NCI-H2029 treated with DMSO at 0.1 percent for 48 hours (cell line): ENCODE measurements around the gene LDHA.

Source experiments
- DNase-seq: peaks from one replicate; lab custom pipeline; 2025; lab: John Stamatoyannopoulos, UW

The LDHA gene

DNA sequence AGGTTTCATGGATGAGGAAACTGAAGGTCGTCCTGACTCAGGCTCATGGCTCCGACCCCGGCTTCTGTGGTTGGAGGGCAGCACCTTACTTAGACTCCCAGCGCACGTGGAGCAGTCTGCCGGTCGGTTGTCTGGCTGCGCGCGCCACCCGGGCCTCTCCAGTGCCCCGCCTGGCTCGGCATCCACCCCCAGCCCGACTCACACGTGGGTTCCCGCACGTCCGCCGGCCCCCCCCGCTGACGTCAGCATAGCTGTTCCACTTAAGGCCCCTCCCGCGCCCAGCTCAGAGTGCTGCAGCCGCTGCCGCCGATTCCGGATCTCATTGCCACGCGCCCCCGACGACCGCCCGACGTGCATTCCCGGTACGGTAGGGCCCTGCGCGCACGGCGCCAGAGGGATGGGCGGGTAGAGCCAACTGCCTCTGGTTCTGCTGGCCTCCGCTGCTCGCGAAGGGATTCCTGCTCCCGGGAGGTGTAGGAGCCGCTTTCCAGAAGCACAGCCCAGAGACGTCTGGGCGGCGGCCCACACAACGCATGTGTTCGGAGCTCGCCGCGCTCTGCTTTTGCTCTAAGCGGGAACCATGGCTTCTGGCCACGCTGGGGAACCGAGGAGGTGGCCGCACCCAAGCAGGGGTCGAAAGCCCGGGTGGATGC, at the start of gene LDHA:
Gene LDHA, plus strand, starts transcription at position 289 of the 653 bp plus-strand sequence. CDS start 2,280 bp downstream, outside the sequence.
- DNase-seq, result peak; percentile 64

DNA sequence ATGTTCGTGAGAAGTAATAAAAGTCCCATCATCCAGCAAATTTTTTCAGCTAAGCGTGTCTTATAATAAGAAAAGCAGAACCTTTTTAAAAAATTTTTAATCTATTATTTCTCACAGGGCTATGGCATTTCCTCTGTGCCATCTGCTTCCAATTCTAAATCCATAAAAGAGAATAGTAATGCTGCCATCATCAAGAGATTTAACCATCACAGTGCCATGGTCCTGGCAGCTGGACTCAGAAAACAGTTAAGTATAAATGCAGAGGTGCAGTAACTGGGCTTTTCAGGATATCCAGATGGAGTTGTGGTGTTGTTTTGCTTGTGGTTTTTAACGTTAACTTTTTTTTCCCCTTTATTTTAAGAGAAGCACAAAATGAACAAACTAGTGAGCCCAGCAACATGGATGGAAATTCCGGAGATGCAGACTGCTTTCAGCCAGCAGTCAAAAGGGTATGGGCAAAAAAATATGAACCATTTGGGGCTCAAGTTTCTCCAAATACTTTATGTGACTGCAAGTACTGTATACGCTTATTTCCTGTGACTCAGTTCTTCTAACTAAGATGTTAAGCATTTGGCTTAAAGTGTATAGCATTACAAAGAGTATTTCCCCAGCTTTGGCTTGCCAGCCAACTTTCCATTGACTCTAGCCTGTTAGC, 46.8 kb upstream of the LDHA start:
- DNase-seq, result no peak

DNA sequence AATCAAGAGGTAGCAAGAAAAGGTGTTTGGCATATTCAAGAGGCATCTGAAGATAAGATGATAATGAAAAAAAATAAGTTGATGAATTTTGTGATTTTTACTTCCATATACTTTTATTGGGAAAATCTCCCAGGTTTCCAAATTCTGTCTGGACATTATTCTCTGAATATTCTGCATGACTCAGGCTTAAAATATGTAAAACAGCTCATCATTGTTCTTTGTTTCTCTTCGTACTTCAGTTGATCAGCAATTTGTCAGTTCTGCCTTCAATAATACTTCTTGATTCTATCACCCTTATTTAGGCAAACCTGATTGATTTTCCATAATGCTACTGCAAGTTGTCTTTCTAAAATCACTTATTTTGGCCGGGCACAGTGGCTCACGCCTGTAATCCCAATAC, 41.8 kb upstream of the LDHA start:
- no peak for DNase-seq

DNA sequence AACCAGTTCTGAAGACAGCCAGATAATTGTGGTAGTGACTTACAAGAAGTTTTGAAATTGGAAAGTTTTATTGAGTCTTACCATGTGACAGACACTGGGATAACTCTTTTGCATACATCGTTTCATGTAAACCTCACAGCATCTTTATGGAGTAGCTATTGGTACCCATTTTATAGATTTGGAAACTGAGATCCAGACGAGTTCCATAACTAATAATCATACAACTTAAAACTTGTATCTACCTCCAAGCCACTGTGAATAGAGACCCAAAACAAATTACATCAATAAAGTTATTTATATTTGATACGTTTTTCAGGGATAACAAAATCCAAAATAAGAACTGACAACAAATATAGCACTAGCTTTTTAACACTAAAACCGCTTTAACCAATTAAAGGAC, 35.7 kb upstream of the LDHA start:
- DNase-seq, result no peak

DNA sequence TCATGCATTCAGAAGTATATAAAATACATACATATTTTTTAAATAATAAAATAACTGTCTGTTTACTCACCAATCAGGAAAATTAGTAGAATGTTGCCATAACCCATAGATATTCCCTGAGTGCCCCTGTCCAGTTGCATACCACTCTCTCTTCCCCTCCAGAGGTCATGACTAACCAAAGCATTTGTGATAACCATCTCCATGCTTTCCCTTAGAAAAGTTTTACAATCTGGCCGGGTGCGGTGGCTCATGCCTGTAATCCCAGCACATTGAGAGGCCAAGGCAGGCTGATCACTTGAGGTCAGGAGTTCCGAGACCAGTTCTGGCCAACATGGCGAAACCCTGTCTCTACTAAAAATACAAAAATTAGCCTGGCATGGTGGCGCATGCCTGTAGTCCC, 33.2 kb upstream of the LDHA start:
- no peak for DNase-seq

DNA sequence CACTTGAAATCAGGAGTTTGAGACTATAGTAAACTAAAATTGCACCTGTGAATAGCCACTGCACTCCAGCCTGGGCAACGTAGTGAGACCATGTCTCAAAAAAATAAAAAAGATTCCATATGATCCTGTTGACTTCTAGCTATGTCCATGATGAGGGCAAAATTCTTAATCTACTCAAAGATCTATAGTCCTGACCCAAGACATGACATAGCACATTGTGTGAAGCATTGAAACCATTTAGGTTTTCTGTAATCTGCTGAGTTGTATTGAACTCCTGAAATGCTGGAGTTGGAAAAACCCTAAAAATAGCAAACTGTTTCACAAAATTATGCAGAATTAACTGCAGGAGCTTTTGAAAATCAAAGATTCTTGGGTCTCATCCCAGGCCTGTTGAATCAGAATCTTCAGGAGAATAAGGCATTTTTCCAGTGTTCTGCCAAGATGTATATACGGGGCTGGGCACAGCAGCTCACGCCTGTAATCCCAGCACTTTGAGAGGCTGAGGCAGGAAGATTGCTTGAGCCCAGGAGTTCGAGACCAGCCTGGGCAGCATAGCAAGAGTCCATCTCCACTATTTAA, 29.8 kb upstream of the LDHA start:
- no peak for DNase-seq

DNA sequence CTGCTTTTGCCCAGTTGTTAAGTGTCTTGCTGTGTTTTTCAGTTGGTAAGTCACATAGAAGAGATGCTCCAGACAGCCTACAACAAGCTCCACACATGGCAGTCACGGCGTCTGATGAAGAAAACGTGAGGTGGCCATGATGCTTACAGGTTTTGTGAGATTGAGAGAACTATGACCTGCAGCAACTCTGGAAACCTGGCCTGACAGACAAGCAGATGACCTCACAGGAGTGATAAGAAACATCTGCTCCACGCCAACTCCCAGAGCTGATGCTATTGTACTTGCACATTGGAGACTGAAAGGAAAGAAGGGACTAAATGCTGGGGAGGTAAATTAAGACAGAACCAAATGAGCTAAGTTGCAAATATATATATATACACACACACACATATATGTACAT, 28.6 kb upstream of the LDHA start:
- DNase-seq, result no peak

DNA sequence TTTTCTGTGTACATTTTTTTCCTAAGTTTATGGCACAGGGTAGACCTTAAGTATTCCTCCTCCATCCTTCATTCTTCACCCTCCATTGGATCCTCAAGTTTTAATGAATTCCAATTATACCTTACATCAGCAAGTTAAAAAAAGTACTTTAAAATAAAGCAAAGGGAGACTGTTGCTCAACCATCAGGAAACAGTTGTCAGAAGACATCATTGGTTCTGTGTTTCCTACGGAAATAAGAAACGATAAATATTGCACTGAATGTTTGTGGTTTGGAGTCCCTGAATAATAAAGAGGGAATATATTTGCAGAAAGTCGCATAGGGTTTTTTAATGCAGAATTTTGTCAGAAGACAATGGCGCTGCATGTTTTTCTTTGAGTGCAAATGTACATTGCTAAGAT, 28.1 kb upstream of the LDHA start:
- no peak for DNase-seq

DNA sequence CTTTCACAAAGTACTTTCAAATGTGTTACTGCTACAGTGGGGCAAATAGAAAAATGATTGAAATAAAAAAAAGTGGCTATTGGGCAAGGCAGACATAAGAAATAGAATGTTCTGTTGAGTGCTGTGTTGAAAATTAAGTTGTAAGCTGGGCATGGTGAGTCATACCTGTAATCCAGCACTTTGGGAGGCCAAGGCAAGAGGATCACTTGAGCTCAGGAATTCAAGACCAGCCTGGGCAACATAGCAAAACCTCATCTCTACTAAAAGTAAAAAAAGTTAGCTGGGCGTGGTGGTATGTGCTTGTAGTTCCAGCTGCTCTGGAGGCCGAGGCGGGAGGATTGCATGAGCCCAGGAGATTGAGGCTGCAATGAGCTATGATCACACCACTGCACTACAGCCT, 26.9 kb upstream of the LDHA start:
- no peak for DNase-seq

DNA sequence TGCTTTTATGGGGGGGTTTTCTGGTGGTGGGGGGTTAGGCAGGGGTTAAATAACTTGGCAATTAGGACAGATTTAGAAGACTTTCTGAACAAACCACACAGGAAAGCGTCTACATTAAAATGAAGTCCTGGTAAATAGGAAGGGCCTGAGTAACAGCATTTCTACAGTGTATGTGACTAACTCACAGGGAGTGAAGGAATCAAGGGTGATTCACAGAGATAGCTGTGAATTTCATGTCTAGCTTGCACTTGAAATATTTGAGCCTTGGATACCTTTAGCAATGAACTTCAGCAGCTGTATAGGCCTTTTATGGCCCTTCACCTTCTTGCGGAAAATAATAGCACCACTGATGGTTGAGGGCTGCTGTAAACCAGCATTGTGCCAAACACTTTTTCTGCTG, 26.1 kb upstream of the LDHA start:
- DNase-seq, result no peak

DNA sequence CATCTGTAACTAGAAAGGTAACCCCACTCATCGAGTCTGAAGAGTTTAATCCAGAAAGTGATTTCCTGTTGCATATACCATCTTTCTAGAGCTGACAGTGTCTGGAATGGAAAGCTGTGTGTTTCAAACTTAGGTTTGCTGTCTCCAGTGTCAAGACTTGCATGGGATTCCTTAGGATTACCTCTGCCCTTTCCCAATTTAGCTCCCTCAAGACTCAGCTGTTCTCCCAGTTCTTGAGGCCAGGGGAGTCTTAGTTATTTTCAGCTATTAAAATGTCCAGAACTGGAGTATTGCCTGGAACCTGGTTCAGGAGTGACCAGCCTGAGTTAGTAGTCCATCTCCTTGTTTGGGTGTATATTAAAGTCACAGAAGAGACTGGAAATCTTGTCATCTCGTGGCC, 25.0 kb upstream of the LDHA start:
- DNase-seq, result no peak

DNA sequence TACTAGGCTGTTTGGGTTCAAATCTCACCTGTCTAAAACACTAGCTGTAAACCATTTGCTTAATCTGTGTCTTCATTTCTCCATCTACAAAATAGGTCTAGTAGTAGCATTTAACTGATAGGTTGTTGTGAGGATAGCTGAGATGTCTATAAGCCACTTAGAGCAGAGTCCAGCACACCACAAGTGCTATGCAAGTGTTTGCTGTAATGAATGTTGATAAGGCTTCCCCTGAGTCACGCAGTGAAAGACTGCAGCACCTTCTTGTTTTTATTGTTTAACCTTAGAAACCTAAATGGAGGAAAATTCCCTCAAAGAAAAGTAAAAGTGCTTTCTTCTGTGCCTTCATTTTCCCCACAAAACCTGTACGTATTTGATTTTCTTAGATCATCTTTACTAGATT, 23.1 kb upstream of the LDHA start:
- DNase-seq, result no peak

DNA sequence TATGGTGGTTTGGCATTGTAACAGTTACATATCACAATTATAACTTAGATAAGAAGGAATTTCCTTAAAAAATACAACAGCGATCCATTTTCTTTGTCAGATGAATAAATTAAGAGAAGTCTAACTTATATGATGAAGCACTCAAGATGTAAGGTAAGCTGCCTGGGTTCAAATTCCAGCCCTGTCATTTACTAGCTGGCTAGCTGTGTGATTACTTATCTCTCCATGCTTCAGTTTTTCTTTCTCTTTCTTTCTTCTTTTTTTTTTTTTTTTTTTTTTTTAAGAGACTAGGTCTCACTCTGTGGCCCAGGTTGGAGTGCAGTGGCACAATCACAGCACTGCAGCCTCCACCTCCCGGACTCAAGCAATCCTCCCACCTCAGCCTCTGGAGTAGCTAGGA, 22.2 kb upstream of the LDHA start:
- DNase-seq, result no peak

DNA sequence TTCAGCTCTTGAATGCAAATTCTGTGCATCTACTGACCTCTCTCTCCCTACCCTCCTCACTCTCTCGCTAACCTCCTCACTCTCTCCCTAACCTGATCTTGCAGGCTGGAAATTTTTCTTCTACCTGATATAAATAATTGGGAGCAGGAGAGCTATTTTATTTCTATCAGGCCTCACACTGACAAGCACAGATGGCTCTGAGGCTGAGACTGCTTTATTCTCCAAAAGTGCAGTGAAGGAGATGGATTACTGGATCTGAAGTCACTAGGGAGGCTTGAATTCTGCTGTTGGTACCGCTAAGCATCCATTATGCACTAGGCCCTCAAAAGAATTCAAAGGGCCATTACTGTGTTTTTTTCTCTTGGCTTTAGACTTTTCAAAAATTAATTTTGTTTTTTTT, 19.4 kb upstream of the LDHA start:
- DNase-seq, result no peak

DNA sequence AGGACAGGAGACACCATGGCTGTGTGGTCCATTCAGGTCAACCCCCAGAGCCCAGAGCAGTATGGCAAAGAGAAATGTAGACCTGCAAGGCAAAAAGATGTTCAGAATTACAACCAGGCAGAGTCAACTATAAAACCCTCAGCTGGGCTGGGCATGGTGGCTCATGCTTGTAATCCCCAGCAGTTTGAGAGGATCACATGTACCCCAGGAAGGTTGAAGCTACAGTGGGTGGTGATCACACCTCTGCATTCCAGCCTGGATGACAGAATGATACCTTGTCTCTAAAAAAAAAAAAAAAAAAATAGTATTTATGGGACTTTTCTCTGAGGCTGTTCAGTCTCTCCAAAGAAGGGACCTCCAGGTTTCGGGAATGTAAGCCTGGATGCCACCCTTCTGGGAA, 18.4 kb upstream of the LDHA start:
- DNase-seq, result no peak

DNA sequence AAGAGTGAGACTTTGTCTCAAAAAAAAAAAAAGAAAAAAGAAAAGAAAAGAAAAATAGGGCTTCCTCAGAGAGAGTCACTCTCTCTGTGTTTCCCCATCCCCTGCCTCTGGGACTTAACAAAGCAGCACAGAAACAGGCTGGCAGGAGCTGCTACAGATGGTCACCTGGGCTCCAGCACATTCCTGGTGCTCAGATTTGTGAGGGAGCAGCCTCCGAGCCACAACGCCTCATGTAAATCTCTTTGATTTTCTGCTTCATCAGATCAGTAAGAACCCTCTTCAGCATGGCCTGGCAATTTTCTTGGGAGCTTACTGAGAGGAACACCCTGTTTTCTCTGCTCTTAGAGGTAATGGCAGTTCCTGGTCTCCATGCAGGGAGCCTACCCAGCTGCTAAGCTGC, 15.2 kb upstream of the LDHA start:
- no peak for DNase-seq

DNA sequence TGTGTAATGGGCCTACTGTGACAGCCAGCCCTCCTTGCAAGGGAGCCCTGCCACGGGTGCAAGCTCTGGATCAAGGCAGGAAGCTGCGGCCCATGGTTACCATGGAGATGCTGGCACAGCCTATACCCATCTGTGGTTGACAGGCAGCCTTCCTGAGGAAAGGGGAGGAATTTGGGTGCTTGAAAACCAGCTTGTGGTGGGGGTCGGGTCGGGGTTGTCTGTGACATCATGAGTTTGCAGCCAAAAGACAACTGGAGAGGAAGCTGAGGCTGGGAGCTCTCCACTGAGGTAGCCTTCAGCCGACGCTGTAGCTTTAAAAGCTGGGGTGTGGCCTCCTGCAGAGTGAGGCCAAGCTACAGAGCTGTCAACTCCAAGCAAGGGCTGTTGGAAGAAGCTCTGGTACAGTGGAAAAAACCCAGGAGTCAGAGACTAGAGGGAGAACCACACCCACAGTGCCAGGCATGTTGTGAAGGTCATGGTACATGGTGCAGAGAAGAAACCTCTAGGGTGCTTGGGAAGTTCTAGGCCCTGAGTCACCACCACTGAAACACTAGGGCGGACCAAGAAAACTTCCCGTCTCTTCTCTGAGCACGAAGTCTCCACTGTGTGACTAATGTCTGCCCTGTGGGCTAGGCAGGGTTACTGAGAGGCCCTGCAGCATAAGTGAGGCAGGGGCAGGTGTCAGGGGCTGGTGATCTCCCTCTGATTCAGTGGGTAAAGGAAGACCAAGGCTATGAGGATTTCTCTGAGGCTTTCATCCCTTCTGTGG, 10.8 kb upstream of the LDHA start:
- DNase-seq, result no peak

DNA sequence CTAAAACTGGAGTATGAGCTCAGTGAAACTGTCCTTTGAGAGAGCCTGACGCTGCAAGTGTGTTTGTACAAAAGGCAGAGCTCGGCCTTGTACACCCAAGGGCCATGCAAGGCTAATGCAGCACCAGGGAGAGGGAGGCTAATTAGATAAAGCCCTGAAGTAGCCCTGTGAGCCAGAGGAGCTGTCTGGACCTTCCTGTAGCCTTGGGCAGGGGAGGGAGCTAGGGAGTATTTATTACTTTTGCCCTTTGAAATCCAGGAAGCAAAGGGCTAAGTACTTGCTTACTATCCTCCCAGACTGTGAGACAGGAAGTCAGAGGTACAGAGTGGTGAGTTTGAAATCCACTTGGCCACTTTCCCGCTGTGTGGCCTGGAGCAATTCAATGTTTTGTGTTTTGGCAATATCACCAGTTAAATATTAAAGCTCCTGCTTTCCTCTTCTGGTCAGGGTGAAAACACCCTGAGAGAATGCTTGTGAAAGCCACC, 10.2 kb upstream of the LDHA start:
- DNase-seq, result peak; percentile 8

DNA sequence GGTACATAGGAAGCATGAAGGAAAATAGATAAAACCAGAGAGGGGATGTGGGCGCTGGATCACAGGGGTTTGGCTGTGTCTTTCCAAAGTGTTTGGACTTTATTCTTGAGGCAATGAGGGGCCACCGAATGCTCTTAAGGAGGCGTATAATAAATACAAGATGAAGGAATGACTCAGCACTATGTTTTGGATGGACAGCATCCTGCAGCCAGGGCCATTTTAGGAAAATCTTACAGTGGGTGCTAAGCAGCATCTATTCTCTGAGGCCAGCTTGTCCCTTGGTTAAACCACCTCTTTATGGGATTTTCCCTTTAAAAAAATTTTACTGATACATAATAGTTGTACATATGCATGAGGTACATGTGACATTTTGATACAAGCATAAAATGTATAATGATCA, 4.3 kb upstream of the LDHA start:
- no peak for DNase-seq

DNA sequence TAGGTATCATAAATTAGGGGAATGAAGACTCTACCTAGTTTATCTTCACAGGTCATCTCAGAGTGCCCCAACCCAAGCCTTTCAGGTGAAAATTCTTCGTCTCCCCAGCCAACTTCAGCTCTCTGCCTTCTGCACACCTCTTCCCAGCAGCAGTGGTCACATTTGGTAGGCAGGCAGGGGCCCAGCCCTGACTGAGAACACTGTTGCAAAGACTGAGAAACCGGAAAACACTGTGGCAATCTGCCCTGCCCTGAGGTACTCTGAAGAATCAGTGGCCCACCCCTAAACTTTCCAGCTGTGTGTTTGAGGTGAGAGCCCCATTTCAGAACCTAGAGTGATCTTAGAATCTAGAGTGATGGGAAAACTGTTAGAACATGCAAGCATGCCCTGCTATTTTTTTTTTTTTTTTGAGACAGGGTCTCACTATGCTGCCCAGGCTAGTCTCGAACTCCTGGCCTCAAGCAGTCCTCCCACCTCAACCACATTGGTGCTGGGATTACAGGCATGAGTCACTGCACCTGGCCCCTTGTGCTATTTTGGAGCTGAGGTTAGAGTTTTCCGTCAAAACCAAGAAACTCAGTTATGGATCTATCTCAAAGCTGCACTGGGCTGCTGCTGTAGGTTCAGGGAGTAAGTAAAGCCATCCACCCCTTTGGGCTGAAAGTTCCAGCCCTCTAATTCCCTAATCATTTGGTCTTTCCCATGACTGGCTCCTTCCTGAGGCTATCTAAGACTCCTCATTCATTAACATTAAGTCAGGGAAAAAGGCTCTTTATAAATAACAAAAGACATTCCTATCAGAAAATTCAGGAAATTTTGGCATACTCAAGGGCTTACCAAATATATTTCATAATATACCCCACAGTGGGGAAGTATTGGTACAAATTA, 1.7 kb upstream of the LDHA start:
- no peak for DNase-seq

DNA sequence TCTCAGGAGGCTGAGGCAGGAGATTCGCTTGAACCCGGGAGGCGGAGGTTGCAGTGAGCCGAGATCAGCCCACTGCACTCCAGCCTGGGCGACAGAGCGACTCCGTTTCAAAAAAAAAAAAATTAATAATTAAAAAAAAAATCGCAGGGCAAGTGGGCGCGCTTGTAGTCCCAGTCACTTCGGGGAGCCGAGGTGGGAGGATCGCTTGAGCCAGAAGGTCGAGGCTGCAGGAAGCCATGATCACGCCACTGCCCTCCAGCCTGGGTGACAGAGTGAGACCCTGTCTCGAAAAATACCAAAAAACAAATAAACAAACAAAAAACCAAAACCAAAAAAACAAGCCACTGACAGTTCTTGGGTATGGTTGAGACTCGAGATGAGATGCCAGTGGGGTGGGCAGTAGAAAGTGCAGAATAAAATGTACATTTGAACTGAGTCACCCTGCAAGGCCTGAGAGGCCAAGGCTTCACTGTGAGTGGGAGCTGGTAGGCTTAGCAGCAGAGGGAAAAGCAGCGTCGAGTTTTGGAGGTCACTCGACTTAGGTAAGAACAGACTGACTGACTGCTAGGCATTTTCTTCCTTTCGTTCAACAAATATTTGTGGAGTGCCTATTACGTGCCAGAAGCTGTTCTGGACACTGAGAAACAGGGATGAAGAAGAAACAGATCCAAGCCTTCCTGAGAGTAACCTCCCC, 635 bp upstream of the LDHA start:
- no peak for DNase-seq
